ENCODE results near the gene CEP97. TPM values are rescaled to one million over a fixed set of nuclear protein-coding genes. Genes with fewer than 3 reads are reported as not detected.

CEP97 gene, protein sequence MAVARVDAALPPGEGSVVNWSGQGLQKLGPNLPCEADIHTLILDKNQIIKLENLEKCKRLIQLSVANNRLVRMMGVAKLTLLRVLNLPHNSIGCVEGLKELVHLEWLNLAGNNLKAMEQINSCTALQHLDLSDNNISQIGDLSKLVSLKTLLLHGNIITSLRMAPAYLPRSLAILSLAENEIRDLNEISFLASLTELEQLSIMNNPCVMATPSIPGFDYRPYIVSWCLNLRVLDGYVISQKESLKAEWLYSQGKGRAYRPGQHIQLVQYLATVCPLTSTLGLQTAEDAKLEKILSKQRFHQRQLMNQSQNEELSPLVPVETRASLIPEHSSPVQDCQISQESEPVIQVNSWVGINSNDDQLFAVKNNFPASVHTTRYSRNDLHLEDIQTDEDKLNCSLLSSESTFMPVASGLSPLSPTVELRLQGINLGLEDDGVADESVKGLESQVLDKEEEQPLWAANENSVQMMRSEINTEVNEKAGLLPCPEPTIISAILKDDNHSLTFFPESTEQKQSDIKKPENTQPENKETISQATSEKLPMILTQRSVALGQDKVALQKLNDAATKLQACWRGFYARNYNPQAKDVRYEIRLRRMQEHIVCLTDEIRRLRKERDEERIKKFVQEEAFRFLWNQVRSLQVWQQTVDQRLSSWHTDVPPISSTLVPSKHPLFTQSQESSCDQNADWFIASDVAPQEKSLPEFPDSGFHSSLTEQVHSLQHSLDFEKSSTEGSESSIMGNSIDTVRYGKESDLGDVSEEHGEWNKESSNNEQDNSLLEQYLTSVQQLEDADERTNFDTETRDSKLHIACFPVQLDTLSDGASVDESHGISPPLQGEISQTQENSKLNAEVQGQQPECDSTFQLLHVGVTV
- total RNA-seq (2014; rRNA removed; shearing (Covaris generic)) (13.3 and 19.0 TPM in 2 replicates), polyA plus RNA-seq (2016; fragmentation: Nextera tagmentation; extraction: Ambion mirVana) (4.8 and 5.0 TPM in 2 replicates)
- long read RNA-seq, partial matches to known transcripts = 5 of 5 reads
- long read RNA-seq, other reads (novel, unspliced or antisense) = 0 of 5 reads

DNA sequence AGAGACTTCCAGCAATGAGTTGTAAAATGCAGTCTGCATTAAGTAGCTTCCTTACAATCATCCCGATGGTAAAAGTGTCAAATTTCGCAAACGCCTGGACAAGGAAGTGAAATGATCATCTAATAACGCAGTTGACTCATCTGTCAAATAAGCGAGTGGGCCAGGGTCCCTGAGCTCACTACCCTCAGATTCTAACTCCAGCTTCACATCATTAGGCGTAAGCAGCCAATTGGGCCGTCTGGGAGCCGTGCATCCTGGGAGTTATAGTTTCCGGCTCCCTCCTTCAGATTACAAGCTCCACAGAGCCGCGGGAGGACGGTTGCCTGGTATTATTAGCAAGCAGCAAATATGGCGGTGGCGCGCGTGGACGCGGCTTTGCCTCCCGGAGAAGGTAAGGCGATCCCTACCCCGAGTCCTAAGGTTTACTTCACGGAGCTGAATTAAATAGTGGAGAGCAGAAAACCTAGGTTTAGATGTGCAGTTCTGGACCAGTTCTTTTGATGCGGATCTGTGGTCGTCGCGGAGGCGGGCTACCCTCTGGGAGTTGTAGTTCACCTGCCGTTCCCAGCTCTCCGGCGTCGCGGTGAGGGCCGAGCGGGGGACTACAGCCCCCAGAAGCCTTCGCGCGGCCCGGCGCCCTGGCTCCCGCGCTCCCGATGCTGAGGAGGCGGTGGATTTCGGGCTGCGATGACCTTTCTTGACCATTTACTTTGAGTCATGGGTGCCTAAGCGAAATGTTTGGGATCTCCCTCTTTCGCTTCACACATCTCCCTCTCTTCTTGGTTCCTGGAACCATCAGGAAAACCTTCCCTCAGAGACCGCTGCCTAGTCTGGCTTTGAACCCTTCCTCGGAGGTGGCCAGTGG lies at the start of gene CEP97:
CEP97 (plus strand) TSS at position 286 of the 865 bp plus-strand sequence; CDS start at position 349, 63 bp downstream.
- no peaks in the 10 kb centered on the region for H3K9me3 Mint-ChIP-seq
- TF ChIP-seq EZH2 (IDR thresholded peaks at IDR 0.05; ENCODE audit: low read depth, unreplicated experiment) (no peak), CREB1 (CRISPR knock-in tag; IDR thresholded peaks at IDR 0.05; ENCODE audit: low read depth) (peak; percentile 31), NANOG (IDR thresholded peaks at IDR 0.05; ENCODE audit: borderline replicate concordance) (no peak), POLR2AphosphoS5 (IDR thresholded peaks at IDR 0.05; ENCODE audit: low read depth) (peak; percentile 48; the same call in 1 of the 2 replicates)
- TF ChIP-seq, protein P1, sequence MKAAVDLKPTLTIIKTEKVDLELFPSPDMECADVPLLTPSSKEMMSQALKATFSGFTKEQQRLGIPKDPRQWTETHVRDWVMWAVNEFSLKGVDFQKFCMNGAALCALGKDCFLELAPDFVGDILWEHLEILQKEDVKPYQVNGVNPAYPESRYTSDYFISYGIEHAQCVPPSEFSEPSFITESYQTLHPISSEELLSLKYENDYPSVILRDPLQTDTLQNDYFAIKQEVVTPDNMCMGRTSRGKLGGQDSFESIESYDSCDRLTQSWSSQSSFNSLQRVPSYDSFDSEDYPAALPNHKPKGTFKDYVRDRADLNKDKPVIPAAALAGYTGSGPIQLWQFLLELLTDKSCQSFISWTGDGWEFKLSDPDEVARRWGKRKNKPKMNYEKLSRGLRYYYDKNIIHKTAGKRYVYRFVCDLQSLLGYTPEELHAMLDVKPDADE (IDR thresholded peaks at IDR 0.05) = peak; percentile 88
- peaks cover 6% of the 10 kb centered on the region; the same call in 1 of the 2 replicates for H3F3A ChIP-seq (replicated peaks; ENCODE audit: low read depth)
- ATAC-seq = peak; percentile 98
- no peaks in the 10 kb centered on the region for H3K27me3 ChIP-seq (ENCODE audit: insufficient read depth)
- peaks cover 3% of the 10 kb centered on the region; the same call in 1 of the 2 replicates for H3K36me3 ChIP-seq (ENCODE audit: insufficient read depth)
- H3K4me2 ChIP-seq = peak within 1 kb of the TSS; percentile 75
- H3K4me3 Mint-ChIP-seq = peak within 1 kb of the TSS; percentile 100
- no peaks in the 10 kb centered on the region; the same call in 2 of the 3 replicates for H3K4me1 Mint-ChIP-seq
- H4K20me1 ChIP-seq (replicated peaks; ENCODE audit: insufficient read depth) = no peaks in the 10 kb centered on the region
- H3K9me2 ChIP-seq (ENCODE audit: insufficient read depth) = no peaks in the 10 kb centered on the region
- H3K27ac ChIP-seq (ENCODE audit: low read depth) = no peak within 1 kb of the TSS
- peaks cover 6% of the 10 kb centered on the region; the same call in 1 of the 2 replicates for H3K79me2 ChIP-seq (replicated peaks; ENCODE audit: insufficient read depth)
- DNase-seq (ENCODE audit: low spot score) = peak; percentile 97
- peak within 1 kb of the TSS; percentile 90 for H3K4me3 ChIP-seq
- peak within 1 kb of the TSS; percentile 69 for H2AFZ ChIP-seq
- peaks cover 2% of the 10 kb centered on the region for H3K27me3 Mint-ChIP-seq (ENCODE audit: insufficient read depth, low read depth, poor library complexity)
- H3K27ac Mint-ChIP-seq = peak within 1 kb of the TSS; percentile 95
- H3K36me3 Mint-ChIP-seq (ENCODE audit: low read depth) = peaks cover 13% of the 10 kb centered on the region; the same call in 2 of the 3 replicates
- no peaks in the 10 kb centered on the region for H3K4me1 ChIP-seq (ENCODE audit: insufficient read depth)

DNA sequence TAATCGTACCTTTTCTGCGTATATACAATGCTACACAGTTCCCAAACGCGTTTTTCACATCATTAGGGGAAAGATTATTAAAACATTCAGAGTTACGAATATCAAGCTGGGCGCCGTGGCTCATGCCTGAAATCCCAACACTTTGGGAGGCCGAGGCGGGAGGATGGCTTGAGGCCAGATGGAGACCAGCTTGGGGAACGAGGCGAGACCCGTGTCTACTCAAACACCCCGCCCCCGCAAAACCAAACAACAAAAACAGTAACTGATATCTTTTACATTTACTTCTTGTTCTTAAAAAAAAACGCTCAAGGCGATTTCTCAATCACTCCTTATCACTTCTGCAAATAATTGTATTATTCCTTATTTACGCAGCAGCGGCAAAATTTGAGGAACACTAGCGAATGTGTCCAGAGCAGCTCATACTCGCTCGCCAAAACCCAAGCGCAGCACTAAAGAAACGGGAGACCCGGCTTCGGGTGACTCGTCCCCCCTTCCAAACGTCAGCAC lies 48.7 kb upstream of the CEP97 start:
- Histone ChIP-seq H4K20me1 (replicated peaks; ENCODE audit: insufficient read depth) (peaks cover 12% of the 10 kb centered on the region), H3K9me2 (ENCODE audit: insufficient read depth) (no peaks in the 10 kb centered on the region), H3F3A (replicated peaks; ENCODE audit: low read depth) (peaks cover 19% of the 10 kb centered on the region), H3K27me3 (ENCODE audit: insufficient read depth) (no peaks in the 10 kb centered on the region), H2AFZ (no peak overlapping the region; the same call in 1 of the 2 replicates), H3K4me2 (peak overlapping the region; percentile 74), H3K36me3 (ENCODE audit: insufficient read depth) (peaks cover 17% of the 10 kb centered on the region), H3K4me3 (peak overlapping the region; percentile 81), H3K79me2 (replicated peaks; ENCODE audit: insufficient read depth) (peaks cover 50% of the 10 kb centered on the region), H3K4me1 (ENCODE audit: insufficient read depth) (no peaks in the 10 kb centered on the region; the same call in 1 of the 2 replicates), H3K27ac (ENCODE audit: low read depth) (peak overlapping the region; percentile 85; the same call in 1 of the 2 replicates)
- Mint-ChIP-seq H3K27me3 (ENCODE audit: insufficient read depth, low read depth, poor library complexity) (peaks cover 8% of the 10 kb centered on the region), H3K4me1 (peaks cover 13% of the 10 kb centered on the region), H3K9me3 (no peaks in the 10 kb centered on the region), H3K27ac (peak overlapping the region; percentile 97), H3K4me3 (peak overlapping the region; percentile 93), H3K36me3 (ENCODE audit: low read depth) (peaks cover 24% of the 10 kb centered on the region)
- DNase-seq (ENCODE audit: low spot score) (no peak), ATAC-seq (no peak)
- TF ChIP-seq, protein P1 (IDR thresholded peaks at IDR 0.05) = 0 out of 2 replicates have a peak, but pooled peaks have one; percentile 1
- TF ChIP-seq, protein P2, sequence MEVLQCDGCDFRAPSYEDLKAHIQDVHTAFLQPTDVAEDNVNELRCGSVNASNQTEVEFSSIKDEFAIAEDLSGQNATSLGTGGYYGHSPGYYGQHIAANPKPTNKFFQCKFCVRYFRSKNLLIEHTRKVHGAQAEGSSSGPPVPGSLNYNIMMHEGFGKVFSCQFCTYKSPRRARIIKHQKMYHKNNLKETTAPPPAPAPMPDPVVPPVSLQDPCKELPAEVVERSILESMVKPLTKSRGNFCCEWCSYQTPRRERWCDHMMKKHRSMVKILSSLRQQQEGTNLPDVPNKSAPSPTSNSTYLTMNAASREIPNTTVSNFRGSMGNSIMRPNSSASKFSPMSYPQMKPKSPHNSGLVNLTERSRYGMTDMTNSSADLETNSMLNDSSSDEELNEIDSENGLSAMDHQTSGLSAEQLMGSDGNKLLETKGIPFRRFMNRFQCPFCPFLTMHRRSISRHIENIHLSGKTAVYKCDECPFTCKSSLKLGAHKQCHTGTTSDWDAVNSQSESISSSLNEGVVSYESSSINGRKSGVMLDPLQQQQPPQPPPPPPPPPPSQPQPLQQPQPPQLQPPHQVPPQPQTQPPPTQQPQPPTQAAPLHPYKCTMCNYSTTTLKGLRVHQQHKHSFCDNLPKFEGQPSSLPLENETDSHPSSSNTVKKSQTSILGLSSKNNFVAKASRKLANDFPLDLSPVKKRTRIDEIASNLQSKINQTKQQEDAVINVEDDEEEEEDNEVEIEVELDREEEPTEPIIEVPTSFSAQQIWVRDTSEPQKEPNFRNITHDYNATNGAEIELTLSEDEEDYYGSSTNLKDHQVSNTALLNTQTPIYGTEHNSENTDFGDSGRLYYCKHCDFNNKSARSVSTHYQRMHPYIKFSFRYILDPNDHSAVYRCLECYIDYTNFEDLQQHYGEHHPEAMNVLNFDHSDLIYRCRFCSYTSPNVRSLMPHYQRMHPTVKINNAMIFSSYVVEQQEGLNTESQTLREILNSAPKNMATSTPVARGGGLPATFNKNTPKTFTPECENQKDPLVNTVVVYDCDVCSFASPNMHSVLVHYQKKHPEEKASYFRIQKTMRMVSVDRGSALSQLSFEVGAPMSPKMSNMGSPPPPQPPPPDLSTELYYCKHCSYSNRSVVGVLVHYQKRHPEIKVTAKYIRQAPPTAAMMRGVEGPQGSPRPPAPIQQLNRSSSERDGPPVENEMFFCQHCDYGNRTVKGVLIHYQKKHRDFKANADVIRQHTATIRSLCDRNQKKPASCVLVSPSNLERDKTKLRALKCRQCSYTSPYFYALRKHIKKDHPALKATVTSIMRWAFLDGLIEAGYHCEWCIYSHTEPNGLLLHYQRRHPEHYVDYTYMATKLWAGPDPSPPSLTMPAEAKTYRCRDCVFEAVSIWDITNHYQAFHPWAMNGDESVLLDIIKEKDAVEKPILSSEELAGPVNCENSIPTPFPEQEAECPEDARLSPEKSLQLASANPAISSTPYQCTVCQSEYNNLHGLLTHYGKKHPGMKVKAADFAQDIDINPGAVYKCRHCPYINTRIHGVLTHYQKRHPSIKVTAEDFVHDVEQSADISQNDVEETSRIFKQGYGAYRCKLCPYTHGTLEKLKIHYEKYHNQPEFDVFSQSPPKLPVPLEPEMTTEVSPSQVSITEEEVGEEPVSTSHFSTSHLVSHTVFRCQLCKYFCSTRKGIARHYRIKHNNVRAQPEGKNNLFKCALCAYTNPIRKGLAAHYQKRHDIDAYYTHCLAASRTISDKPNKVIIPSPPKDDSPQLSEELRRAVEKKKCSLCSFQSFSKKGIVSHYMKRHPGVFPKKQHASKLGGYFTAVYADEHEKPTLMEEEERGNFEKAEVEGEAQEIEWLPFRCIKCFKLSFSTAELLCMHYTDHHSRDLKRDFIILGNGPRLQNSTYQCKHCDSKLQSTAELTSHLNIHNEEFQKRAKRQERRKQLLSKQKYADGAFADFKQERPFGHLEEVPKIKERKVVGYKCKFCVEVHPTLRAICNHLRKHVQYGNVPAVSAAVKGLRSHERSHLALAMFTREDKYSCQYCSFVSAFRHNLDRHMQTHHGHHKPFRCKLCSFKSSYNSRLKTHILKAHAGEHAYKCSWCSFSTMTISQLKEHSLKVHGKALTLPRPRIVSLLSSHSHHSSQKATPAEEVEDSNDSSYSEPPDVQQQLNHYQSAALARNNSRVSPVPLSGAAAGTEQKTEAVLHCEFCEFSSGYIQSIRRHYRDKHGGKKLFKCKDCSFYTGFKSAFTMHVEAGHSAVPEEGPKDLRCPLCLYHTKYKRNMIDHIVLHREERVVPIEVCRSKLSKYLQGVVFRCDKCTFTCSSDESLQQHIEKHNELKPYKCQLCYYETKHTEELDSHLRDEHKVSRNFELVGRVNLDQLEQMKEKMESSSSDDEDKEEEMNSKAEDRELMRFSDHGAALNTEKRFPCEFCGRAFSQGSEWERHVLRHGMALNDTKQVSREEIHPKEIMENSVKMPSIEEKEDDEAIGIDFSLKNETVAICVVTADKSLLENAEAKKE (CRISPR knock-in tag; IDR thresholded peaks at IDR 0.05) = no peak
